ENCODE data around the gene PDZD2. TPM values are rescaled to one million over a fixed set of nuclear protein-coding genes. Genes with fewer than 3 reads are reported as not detected.

PDZD2 gene
- total RNA-seq, 2 donors from 2014 or later = 0.08 to 0.75 TPM

DNA sequence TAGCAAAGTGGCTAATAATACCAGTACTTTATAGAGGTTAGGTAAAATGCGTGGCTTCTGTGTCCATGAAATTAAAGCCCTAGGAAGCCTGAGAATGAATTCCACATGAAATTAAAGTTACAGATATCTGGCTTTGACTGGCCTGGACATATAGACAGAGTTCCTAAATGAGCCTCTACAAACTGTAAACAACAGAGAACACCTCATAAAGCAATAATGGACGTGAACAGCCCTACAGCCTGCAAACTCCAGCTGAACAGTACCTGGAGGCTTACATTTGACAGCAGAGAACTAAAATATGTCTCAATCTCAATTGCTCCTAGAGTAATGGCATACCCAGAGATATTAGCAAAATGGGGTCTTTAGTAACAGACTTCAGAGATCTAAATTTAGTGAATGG lies 506.4 kb downstream of the PDZD2 start:
- no peak for DNase-seq (ENCODE audit: low spot score in 2 of 2)
- Mint-ChIP-seq H3K27ac (peak overlapping the region in 1 of 2 donors; percentile 38), H3K9me3 (no peaks in the 10 kb centered on the region), H3K36me3 (peaks cover 0 to 9% of the 10 kb centered on the region in 2 donors)
- no peak for ATAC-seq

DNA sequence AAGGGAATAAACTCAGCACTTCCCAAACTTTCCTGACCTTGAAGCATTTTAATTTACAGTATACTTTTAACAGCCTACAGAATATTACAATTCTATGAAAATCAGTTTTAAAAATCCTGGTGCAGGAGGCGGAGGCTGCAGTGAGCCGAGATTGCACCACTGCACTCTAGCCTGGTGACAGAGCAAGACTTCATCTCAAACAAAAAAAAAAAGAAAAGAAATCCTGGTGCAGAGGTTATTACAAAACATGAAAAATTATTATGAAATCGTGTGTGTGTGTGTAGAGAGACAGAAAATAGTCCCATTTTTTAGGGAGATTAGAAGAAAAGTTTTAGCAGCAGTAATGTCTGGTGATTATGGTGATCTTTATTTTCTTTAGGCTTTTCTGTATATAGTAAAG lies 508.3 kb downstream of the PDZD2 start:
- Mint-ChIP-seq H3K36me3 (peaks cover 0 to 15% of the 10 kb centered on the region in 2 donors), H3K27ac (no peak overlapping the region), H3K9me3 (no peaks in the 10 kb centered on the region)
- DNase-seq (ENCODE audit: low spot score in 2 of 2) (no peak), ATAC-seq (no peak)

DNA sequence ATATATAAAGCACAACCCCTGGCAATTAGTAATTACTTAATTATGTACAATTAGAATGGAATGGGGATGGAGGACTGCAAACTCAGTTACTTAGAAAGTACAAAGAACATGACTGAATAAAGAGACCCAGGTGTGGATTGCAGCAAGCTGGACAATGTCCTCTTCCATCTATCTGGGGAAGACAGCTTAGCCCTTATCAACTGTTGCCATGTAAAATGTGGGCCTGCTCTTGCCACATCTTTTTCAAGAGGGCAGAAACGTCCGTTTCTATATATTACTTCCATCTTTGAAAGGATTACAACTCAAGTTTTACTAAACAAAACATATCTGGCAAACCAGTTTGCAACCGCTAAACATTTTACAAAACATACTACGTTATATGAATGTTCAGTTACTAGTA lies 509.0 kb downstream of the PDZD2 start:
- no peak for DNase-seq (ENCODE audit: low spot score in 2 of 2)
- peaks cover 0 to 15% of the 10 kb centered on the region in 2 donors for H3K36me3 Mint-ChIP-seq
- no peak overlapping the region for H3K27ac Mint-ChIP-seq
- H3K9me3 Mint-ChIP-seq = no peaks in the 10 kb centered on the region
- no peak for ATAC-seq

DNA sequence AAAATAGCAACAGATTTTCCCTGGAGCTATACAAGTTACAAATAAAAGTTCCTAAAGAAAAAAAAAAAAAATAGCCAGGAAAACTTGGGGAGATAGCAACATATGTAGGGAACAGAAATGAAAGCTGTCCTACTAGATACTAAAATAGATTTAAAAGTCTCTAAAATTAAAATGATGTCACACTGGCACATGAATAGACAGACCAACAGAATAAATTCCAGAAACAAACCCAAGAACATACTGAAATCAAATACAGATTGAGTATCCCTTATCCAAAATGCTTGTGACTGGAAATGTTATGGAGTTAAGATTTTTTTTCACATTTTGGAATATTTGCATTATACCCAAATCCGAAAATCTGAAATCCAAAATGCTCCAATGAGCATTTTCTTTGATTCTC lies 511.4 kb downstream of the PDZD2 start:
- H3K36me3 Mint-ChIP-seq = peaks cover 0 to 13% of the 10 kb centered on the region in 2 donors

DNA sequence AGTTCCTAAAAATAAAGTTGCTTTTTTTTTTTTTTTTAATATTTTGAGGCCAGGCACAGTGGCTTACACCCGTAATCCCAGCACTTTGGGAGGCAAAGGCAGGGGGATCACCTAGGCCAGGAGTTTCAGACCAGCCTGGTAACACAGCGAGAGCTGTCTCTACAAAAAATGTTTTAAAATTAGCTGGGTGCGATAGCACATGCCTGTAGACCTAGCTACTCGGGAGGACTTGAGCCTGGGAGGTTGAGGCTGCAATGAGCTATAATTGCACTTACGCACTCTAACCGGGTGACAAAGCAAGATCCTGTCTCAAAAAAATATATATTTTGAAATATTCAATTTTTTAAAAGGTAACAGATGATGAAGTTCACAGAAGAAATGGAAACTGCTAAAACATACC lies 512.3 kb downstream of the PDZD2 start:
- ATAC-seq = no peak
- DNase-seq (ENCODE audit: low spot score in 2 of 2) = no peak
- Mint-ChIP-seq H3K27ac (no peak overlapping the region), H3K9me3 (no peaks in the 10 kb centered on the region), H3K36me3 (peaks cover 0 to 10% of the 10 kb centered on the region in 2 donors)

More for the DNA sequence above, 511.4 kb downstream of the PDZD2 start:
- H3K9me3 Mint-ChIP-seq = no peaks in the 10 kb centered on the region
- ATAC-seq = no peak
- DNase-seq (ENCODE audit: low spot score in 2 of 2) = no peak
- no peak overlapping the region for H3K27ac Mint-ChIP-seq

DNA sequence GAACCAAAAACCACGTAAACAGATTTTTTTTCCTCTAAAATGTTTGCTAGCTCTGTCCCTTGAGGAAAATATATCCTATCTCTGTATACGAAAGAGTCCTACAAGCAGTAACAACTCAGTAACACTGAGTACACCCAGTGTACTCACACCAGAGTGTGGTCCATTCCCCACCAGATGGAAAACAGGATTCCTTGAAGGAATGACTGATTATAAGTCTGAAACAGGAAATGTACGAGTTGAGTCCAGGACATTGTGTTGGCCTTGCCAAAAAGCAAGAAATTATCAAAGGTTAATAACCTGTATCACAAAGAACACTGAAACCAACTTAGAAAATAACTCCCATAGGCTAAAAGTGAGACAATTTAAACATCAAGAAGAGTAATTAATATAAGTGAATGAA lies 514.8 kb downstream of the PDZD2 start:
- Mint-ChIP-seq H3K36me3 (peaks cover 0 to 10% of the 10 kb centered on the region in 2 donors), H3K27ac (peak overlapping the region in 1 of 2 donors; percentile 56), H3K9me3 (no peaks in the 10 kb centered on the region)
- no peak for DNase-seq (ENCODE audit: low spot score in 2 of 2)
- ATAC-seq = no peak

DNA sequence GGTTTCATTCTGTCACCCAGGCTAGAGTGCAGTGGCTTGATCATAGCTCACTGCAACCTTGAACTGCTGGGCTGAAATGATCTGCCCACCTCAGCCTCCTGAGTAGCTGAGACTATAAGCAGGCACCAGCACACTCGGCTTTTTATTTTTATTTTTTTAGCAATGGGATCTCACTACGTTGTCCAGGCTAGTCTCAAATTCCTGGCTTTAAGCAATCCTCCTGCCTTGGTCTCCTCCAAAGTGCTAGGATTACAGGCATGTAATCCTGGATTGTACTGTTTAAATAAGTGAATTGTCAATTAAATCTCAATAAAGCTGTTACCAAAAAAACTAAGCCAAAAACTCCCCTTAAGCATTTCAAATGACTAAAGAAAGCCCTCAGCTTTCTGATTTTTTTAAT lies 516.3 kb downstream of the PDZD2 start:
- DNase-seq (ENCODE audit: low spot score in 2 of 2) (no peak), ATAC-seq (no peak)
- Mint-ChIP-seq H3K36me3 (peaks cover 0 to 10% of the 10 kb centered on the region in 2 donors), H3K9me3 (no peaks in the 10 kb centered on the region), H3K27ac (no peak overlapping the region)

DNA sequence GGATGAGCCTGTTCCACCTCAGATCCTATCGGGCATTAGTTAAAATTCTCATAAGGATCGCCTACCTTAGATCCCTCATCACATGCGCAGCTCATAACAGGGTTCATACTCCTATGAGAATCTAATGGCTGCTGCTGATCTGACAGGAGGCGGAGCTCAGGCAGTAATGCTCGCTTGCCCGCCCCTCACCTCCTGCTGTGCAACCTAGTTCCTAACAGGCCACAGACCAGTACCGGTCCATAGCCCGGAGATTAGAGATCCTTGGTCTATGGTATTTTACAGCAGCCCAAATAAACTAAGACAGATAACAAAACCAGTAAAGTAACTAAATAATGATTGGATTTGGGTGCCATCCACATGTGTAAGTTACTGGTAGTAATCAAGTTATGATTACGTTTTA lies 517.7 kb downstream of the PDZD2 start:
- H3K27ac Mint-ChIP-seq = no peak overlapping the region

DNA sequence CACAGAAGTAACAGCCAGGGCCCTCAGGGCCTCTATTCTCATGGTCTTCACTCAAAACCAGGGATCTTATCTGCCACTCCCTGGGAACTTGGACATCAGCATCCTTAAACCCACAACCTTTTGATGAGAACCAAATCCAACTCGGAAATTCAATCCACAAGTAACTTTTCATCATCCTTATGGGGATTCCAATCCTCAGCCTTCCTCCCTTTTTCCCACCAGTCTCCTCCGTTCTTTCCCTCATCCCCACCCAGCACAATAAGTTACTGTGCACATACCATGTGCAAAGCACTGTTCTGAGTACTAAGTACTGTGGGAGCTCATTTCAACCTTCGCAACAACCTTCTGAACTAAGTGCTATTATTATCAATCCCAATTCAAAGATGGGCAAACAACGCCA lies 518.1 kb downstream of the PDZD2 start:
- Mint-ChIP-seq H3K36me3 (peaks cover 0 to 4% of the 10 kb centered on the region in 2 donors), H3K27ac (no peak overlapping the region), H3K9me3 (no peaks in the 10 kb centered on the region)
- no peak for ATAC-seq
- DNase-seq (ENCODE audit: low spot score in 2 of 2) = no peak

More for the DNA sequence above, 517.7 kb downstream of the PDZD2 start:
- Mint-ChIP-seq H3K36me3 (peaks cover 0 to 8% of the 10 kb centered on the region in 2 donors), H3K9me3 (no peaks in the 10 kb centered on the region)
- no peak for ATAC-seq
- DNase-seq (ENCODE audit: low spot score in 2 of 2) = no peak

DNA sequence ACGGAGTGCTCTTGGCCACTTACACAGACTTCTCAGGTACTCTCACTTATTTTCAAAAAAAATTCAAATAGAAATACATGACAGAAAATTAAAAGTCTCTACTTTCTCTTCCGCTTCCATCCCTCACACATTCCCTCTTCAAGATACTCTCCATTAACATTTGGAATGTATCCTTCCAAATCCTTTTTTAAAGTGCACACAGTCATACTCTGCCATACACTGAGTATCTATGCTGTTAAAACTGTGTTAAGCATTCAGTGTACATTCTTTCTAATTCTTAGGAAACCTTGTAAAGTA lies 519.7 kb downstream of the PDZD2 start:
- ATAC-seq (no peak), DNase-seq (ENCODE audit: low spot score in 2 of 2) (no peak)
- Mint-ChIP-seq H3K9me3 (no peaks in the 10 kb centered on the region), H3K36me3 (peaks cover 0 to 3% of the 10 kb centered on the region in 2 donors), H3K27ac (no peak overlapping the region)

DNA sequence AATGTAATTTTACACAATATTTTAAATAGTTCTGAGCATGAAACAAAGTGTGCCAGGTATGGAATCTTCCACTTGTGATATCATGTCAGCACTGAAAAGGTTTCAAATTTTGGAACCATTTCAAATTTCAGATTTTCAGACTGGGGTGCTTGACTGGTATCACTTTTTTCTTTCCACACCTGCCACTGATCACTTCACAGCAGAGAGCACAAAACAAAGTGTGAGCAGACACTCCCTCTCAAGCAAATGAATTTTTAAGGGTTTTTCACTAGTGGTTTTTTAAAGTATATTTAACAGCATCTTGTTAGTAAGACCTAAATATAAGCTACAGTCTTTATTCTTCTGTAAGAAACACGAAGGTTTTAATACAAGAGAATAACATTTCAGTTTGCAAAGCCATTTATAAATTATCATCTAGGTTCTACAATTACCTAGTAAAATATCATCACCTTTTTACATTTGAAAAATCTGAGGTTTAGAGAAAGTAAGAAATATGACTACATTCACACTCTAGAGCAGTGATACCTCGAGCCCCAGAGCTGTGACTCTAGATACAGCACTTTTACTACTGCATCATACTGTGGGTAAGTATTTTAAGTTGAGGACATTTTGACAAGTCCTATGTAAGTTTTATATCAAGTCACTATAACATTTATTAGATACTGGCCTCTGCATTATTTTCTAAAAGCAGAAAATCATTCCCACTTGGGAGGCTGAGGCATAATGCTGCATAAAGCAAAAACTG lies 520.6 kb downstream of the PDZD2 start:
- Mint-ChIP-seq H3K9me3 (no peaks in the 10 kb centered on the region), H3K27ac (no peak overlapping the region), H3K36me3 (peaks cover 0 to 6% of the 10 kb centered on the region in 2 donors)
- DNase-seq (ENCODE audit: low spot score in 2 of 2) (no peak), ATAC-seq (no peak)

DNA sequence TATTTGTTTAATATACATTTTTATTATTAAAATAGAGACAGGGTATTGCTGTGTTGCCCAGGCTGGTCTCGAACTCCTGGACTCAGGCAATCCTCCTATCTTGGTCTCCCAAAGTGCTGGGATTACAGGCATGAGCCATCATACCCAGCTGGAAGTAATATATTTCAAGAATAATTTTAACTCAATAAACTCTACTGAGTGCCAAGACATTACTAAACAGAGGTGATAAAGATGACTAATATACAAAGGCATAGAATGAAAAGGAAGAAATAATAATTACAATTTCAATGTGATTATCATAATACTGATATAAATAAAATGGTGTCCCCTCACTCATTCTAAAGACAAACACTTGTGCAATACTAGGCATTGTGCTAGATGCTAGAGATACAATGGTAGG lies 521.3 kb downstream of the PDZD2 start:
- ATAC-seq (no peak), DNase-seq (ENCODE audit: low spot score in 2 of 2) (no peak)
- Mint-ChIP-seq H3K36me3 (peaks cover 0 to 6% of the 10 kb centered on the region in 2 donors), H3K27ac (no peak overlapping the region), H3K9me3 (no peaks in the 10 kb centered on the region)

Other genes starting within 250 kb of the PDZD2 start
- gene DROSHA, start 107.0 kb upstream of the PDZD2 start, total RNA-seq = 10 to 100 TPM; 77.6 to 80.4 TPM
- 10 to 100 TPM; 21.3 to 39.7 TPM for gene C5orf22, start 106.8 kb upstream of the PDZD2 start, total RNA-seq